ENCODE results near the gene FIBP.

The FIBP gene

DNA sequence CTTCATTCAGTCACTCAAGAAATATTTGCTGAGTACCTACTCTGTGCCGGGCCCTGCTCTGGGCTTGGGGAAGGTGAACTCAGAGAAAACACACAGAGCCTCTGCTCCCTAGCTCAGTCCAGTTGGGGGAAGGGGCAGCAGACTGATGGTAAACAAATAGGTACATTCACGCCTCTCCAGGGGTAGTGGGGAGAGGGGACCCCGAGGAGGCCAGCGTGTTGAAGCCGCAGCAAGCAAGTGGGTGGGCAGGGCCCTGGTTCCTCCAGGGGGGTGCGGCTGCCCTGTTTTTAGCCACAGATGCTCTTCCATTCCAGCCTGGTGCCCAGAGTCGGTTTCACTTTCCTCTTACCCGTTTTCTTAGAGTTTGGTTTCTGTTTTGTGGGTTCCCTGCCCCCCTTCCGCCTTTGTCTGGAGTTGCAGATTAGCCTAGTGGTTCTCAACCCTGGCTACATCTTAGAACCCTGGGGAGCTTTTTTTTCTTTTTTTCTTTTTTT is 39.7 kb upstream of the FIBP start:
- CTCF ChIA-PET = interaction anchor here (0.9 kb wide), 1 partner anchor 39 kb away, joined by 3 read pairs; no protein-coding TSS in a partner anchor
- no peak for DNase-seq (ENCODE audit: low read depth, low spot score)
- POLR2A ChIA-PET = interaction anchor here (0.9 kb wide), 1 partner anchor 39 kb away, joined by 3 read pairs; the partner anchor contains the start of gene FIBP
- H3K4me3 ChIP-seq (ENCODE audit: low read depth, low read length) = no peak overlapping the region
- TF ChIP-seq, protein P1, sequence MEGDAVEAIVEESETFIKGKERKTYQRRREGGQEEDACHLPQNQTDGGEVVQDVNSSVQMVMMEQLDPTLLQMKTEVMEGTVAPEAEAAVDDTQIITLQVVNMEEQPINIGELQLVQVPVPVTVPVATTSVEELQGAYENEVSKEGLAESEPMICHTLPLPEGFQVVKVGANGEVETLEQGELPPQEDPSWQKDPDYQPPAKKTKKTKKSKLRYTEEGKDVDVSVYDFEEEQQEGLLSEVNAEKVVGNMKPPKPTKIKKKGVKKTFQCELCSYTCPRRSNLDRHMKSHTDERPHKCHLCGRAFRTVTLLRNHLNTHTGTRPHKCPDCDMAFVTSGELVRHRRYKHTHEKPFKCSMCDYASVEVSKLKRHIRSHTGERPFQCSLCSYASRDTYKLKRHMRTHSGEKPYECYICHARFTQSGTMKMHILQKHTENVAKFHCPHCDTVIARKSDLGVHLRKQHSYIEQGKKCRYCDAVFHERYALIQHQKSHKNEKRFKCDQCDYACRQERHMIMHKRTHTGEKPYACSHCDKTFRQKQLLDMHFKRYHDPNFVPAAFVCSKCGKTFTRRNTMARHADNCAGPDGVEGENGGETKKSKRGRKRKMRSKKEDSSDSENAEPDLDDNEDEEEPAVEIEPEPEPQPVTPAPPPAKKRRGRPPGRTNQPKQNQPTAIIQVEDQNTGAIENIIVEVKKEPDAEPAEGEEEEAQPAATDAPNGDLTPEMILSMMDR (IDR thresholded peaks at IDR 0.05; ENCODE audit: insufficient read depth, low read length, missing control alignments) = no peak

DNA sequence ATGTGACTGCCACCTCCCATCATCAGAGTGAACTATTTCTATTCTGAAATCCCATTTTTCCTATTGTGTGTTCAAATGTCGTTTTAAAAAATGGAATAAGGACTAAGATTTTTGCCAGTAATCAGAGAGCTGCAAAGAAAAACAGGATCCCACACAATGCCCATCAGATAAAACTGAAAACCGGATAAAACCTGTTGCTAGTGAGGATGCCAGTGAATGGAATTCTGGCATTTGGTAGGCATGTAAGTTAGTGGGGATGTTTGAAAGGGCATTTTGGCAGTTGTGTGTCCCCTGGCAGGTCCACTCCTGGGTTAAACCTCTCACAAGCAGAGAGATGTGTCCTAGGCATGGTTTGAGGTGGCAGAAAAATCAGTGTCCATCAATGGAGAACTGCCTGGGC is 37.1 kb upstream of the FIBP start:
- POLR2A ChIA-PET = interaction anchor here (1.2 kb wide), 1 partner anchor 10 kb away, joined by 5 read pairs; no protein-coding TSS in a partner anchor
- H3K4me3 ChIP-seq (ENCODE audit: low read depth, low read length) = no peak overlapping the region
- CTCF ChIA-PET = interaction anchor here (1.1 kb wide), 1 partner anchor 41 kb away, joined by 5 read pairs; no protein-coding TSS in a partner anchor
- DNase-seq (ENCODE audit: low read depth, low spot score) = no peak
- TF ChIP-seq, protein P1 (IDR thresholded peaks at IDR 0.05; ENCODE audit: insufficient read depth, low read length, missing control alignments) = no peak

GRCh38 chr11:65922565-65922964 is 34.3 kb upstream of the FIBP start:
- H3K4me3 ChIP-seq (ENCODE audit: low read depth, low read length) = no peak overlapping the region
- TF ChIP-seq, protein P1 (IDR thresholded peaks at IDR 0.05; ENCODE audit: insufficient read depth, low read length, missing control alignments) = no peak
- ChIA-PET CTCF (interaction anchor here (0.6 to 4.4 kb wide), 6 partner anchors 10 to 100 kb away, joined by 3 to 28 read pairs (median 5); partner anchors contain the start of genes CCDC85B and FIBP), POLR2A (interaction anchor here (0.9 kb wide), 1 partner anchor 22 kb away, joined by 3 read pairs; no protein-coding TSS in a partner anchor)
- DNase-seq (ENCODE audit: low read depth, low spot score) = no peak

DNA sequence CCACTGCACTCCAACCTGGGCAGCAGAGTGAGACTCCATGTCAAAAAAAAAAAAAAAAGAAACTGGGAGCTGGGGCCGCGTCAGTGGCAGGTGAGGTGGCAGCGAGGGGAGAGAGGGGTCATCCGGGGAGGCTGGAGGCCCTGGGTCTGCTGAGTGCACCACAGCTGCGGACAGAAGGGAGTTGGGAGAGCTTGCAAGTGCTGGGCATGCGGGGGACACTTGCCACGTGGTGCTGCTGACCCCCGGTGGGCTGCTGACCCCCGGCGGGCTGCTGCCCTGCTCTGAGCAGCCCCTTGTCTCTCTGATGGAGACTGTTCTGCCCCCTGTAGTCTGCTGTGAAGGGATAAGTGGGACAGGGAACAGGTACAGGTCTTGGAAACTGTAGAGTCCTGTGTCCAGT is 33.6 kb upstream of the FIBP start:
- no peak for DNase-seq (ENCODE audit: low read depth, low spot score)
- CTCF ChIA-PET = interaction anchor here (1.1 to 4.4 kb wide), 6 partner anchors 22 to 124 kb away, joined by 3 to 28 read pairs (median 5); partner anchors contain the start of genes CCDC85B and FIBP
- TF ChIP-seq, protein P1 (IDR thresholded peaks at IDR 0.05; ENCODE audit: insufficient read depth, low read length, missing control alignments) = no peak

DNA sequence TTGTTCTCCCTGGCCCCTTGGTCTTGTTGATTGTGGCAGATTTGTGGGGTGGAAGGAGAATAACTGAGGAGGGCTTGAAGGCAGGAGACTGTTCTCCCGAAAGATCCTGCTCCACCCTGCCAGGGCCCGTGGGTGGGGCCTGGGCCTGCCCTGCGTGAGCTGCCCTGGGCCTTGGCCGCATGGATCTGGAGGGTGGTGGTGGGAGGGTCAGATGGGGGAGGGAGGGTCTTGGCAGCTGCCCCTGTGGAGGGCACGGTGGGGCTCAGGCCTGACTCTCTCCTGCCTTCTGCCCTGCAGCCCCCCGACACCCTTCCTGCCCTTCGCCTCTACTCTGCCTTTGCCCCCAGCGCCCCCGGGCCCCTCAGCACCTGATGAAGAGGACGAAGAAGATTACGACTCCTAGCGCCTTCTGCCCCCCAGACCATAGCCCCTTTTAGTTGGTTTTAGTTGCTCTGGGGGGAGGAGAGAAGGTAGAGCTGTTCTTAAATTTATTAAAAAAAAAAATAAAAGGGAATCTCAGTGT is 32.8 kb upstream of the FIBP start:
- DNase-seq (ENCODE audit: low read depth, low spot score) = no peak
- TF ChIP-seq, protein P1 (IDR thresholded peaks at IDR 0.05; ENCODE audit: insufficient read depth, low read length, missing control alignments) = no peak
- peak overlapping the region; percentile 83 for H3K4me3 ChIP-seq (ENCODE audit: low read depth, low read length)
- ChIA-PET POLR2A (interaction anchor here (7.1 kb wide), 1 partner anchor 30 kb away, joined by 127 read pairs; the partner anchor contains the start of genes CCDC85B and FIBP), CTCF (interaction anchor here (0.9 to 4.4 kb wide), 7 partner anchors 11 to 124 kb away, joined by 3 to 28 read pairs (median 4); partner anchors contain the start of genes CCDC85B and FIBP)

More for the DNA sequence above, 33.6 kb upstream of the FIBP start:
- no peak overlapping the region for H3K4me3 ChIP-seq (ENCODE audit: low read depth, low read length)
- POLR2A ChIA-PET = no interaction called here

DNA sequence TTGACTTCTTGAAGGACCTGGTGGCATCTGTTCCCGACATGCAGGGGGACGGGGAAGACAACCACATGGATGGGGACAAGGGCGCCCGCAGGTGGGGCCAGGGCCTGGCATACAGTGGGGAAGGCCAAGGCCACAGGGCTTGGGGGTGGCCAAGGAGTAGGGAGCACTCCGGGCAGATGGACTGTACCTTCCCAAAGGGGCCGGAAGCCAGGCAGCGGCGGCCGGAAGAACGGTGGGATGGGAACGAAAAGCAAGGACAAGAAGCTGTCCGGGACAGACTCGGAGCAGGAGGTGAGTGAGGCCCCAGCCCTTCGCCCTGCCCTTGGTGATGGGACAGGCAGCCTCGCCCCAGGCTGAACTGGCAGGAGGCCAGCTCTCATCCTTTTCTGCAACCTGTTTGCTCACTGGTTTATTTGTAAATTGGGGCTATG is 32.1 kb upstream of the FIBP start:
- no peak for DNase-seq (ENCODE audit: low read depth, low spot score)
- CTCF ChIA-PET = interaction anchor here (0.9 to 4.4 kb wide), 4 partner anchors 12 to 36 kb away, joined by 3 to 28 read pairs (median 6); partner anchors contain the start of genes CCDC85B and FIBP
- POLR2A ChIA-PET = interaction anchor here (0.9 to 7.1 kb wide), 2 partner anchors 21 to 30 kb away, joined by 3 to 127 read pairs; partner anchors contain the start of genes CCDC85B and FIBP
- TF ChIP-seq, protein P1 (IDR thresholded peaks at IDR 0.05; ENCODE audit: insufficient read depth, low read length, missing control alignments) = no peak
- peak overlapping the region; percentile 83 for H3K4me3 ChIP-seq (ENCODE audit: low read depth, low read length)

Measured in AG04449 (cell line).